ENCODE measurements around the gene SLC17A7.

Gene SLC17A7

GRCh38 chr19:49418511-49418910, 22.8 kb downstream of the SLC17A7 start:
- CTCF ChIA-PET, result interaction anchor here (0.5 to 4.5 kb wide), 6 partner anchors 7 to 55 kb away, joined by 3 to 28 read pairs (median 4); no protein-coding TSS in a partner anchor
- no peak overlapping the region for H3K27ac ChIP-seq (ENCODE audit: extremely low read depth, low read depth, low read length)
- POLR2A ChIA-PET, result interaction anchor here (0.7 kb wide), 1 partner anchor 799 kb away, joined by 3 read pairs; the partner anchor contains the start of genes RPL18 and SPHK2
- H3K4me3 ChIP-seq (ENCODE audit: low read depth, low read length), result no peak overlapping the region
- H3K36me3 ChIP-seq (ENCODE audit: control insufficient read depth in 2 of 2, insufficient read depth in 1 of 2, low read length in 2 of 2), result no peaks in the 10 kb centered on the region
- H3K9me3 ChIP-seq (ENCODE audit: control insufficient read depth, insufficient read depth, low read depth, low read length), result no peaks in the 10 kb centered on the region
- peaks cover 5% of the 10 kb centered on the region for H3K4me1 ChIP-seq (ENCODE audit: control insufficient read depth, insufficient read depth, low read length)
- TF ChIP-seq, protein P1, sequence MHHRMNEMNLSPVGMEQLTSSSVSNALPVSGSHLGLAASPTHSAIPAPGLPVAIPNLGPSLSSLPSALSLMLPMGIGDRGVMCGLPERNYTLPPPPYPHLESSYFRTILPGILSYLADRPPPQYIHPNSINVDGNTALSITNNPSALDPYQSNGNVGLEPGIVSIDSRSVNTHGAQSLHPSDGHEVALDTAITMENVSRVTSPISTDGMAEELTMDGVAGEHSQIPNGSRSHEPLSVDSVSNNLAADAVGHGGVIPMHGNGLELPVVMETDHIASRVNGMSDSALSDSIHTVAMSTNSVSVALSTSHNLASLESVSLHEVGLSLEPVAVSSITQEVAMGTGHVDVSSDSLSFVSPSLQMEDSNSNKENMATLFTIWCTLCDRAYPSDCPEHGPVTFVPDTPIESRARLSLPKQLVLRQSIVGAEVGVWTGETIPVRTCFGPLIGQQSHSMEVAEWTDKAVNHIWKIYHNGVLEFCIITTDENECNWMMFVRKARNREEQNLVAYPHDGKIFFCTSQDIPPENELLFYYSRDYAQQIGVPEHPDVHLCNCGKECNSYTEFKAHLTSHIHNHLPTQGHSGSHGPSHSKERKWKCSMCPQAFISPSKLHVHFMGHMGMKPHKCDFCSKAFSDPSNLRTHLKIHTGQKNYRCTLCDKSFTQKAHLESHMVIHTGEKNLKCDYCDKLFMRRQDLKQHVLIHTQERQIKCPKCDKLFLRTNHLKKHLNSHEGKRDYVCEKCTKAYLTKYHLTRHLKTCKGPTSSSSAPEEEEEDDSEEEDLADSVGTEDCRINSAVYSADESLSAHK (tag by site-specific recombination; IDR thresholded peaks at IDR 0.05), result no peak
- TF ChIP-seq ZNF664 (tag by site-specific recombination; IDR thresholded peaks at IDR 0.05) (no peak), ZNF624 (tag by site-specific recombination; IDR thresholded peaks at IDR 0.05) (no peak), ZNF155 (tag by site-specific recombination; IDR thresholded peaks at IDR 0.05) (no peak), GLI4 (tag by site-specific recombination; IDR thresholded peaks at IDR 0.05) (no peak), TRIM28 (IDR thresholded peaks at IDR 0.05; ENCODE audit: borderline replicate concordance, low read length) (no peak), GLIS2 (tag by site-specific recombination; IDR thresholded peaks at IDR 0.05) (no peak), MZF1 (tag by site-specific recombination; IDR thresholded peaks at IDR 0.05; ENCODE audit: borderline replicate concordance) (no peak), ZNF2 (tag by site-specific recombination; IDR thresholded peaks at IDR 0.05) (no peak), ZNF549 (tag by site-specific recombination; IDR thresholded peaks at IDR 0.05) (no peak), ZNF112 (tag by site-specific recombination; IDR thresholded peaks at IDR 0.05) (no peak), ZNF324 (tag by site-specific recombination; IDR thresholded peaks at IDR 0.05) (no peak), ZNF660 (tag by site-specific recombination; IDR thresholded peaks at IDR 0.05) (no peak), ZNF174 (tag by site-specific recombination; IDR thresholded peaks at IDR 0.05) (no peak), ZNF426 (tag by site-specific recombination; IDR thresholded peaks at IDR 0.05) (no peak), WT1 (tag by site-specific recombination; IDR thresholded peaks at IDR 0.05) (no peak), ZNF423 (tag by site-specific recombination; IDR thresholded peaks at IDR 0.05) (no peak), RBAK (tag by site-specific recombination; IDR thresholded peaks at IDR 0.05) (no peak)
- TF ChIP-seq, protein P2, sequence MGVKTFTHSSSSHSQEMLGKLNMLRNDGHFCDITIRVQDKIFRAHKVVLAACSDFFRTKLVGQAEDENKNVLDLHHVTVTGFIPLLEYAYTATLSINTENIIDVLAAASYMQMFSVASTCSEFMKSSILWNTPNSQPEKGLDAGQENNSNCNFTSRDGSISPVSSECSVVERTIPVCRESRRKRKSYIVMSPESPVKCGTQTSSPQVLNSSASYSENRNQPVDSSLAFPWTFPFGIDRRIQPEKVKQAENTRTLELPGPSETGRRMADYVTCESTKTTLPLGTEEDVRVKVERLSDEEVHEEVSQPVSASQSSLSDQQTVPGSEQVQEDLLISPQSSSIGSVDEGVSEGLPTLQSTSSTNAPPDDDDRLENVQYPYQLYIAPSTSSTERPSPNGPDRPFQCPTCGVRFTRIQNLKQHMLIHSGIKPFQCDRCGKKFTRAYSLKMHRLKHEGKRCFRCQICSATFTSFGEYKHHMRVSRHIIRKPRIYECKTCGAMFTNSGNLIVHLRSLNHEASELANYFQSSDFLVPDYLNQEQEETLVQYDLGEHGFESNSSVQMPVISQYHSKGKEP (tag by site-specific recombination; IDR thresholded peaks at IDR 0.05), result no peak
- TF ChIP-seq, protein P3, sequence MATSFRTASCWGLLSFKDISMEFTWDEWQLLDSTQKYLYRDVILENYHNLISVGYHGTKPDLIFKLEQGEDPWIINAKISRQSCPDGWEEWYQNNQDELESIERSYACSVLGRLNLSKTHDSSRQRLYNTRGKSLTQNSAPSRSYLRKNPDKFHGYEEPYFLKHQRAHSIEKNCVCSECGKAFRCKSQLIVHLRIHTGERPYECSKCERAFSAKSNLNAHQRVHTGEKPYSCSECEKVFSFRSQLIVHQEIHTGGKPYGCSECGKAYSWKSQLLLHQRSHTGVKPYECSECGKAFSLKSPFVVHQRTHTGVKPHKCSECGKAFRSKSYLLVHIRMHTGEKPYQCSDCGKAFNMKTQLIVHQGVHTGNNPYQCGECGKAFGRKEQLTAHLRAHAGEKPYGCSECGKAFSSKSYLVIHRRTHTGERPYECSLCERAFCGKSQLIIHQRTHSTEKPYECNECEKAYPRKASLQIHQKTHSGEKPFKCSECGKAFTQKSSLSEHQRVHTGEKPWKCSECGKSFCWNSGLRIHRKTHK (tag by site-specific recombination; IDR thresholded peaks at IDR 0.05), result no peak

DNA sequence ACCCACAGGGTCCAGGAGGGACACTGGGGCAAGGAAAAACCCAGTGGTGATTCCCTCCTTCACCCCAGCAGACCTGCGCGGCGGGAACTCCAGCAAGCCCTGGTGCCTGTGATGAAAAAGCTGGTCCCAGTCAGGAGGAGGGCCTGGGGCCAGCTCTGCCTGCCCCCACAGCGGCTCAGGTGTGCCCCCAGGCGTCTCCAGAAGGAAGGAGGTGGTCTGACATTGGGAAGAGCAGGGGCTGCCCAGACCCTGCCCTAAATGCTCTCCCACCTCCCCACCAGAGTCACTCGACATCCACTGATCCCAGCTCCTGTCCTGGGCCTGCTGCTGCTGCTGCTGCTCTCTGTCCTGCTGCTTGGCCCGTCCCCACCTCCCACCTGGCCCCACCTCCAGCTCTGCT, 24.2 kb downstream of the SLC17A7 start:
- no peak overlapping the region for H3K4me3 ChIP-seq (ENCODE audit: low read depth, low read length)
- no peak overlapping the region for H3K27ac ChIP-seq (ENCODE audit: extremely low read depth, low read depth, low read length)
- POLR2A ChIA-PET, result interaction anchor here (0.5 to 0.7 kb wide), 2 partner anchors 36 to 48 kb away, joined by 3 read pairs; partner anchors contain the start of gene ALDH16A1
- H3K9me3 ChIP-seq (ENCODE audit: control insufficient read depth, insufficient read depth, low read depth, low read length), result no peaks in the 10 kb centered on the region
- H3K4me1 ChIP-seq (ENCODE audit: control insufficient read depth, insufficient read depth, low read length), result no peaks in the 10 kb centered on the region
- CTCF ChIA-PET, result interaction anchor here (0.6 to 1.8 kb wide), 7 partner anchors 10 to 192 kb away, joined by 3 to 5 read pairs (median 3); no protein-coding TSS in a partner anchor
- H3K36me3 ChIP-seq (ENCODE audit: control insufficient read depth in 2 of 2, insufficient read depth in 1 of 2, low read length in 2 of 2), result no peaks in the 10 kb centered on the region
- TF ChIP-seq, protein P4, sequence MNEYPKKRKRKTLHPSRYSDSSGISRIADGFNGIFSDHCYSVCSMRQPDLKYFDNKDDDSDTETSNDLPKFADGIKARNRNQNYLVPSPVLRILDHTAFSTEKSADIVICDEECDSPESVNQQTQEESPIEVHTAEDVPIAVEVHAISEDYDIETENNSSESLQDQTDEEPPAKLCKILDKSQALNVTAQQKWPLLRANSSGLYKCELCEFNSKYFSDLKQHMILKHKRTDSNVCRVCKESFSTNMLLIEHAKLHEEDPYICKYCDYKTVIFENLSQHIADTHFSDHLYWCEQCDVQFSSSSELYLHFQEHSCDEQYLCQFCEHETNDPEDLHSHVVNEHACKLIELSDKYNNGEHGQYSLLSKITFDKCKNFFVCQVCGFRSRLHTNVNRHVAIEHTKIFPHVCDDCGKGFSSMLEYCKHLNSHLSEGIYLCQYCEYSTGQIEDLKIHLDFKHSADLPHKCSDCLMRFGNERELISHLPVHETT (tag by site-specific recombination; IDR thresholded peaks at IDR 0.05), result no peak
- TF ChIP-seq ZNF184 (tag by site-specific recombination; IDR thresholded peaks at IDR 0.05), result no peak
- no peak for TF ChIP-seq ZNF596 (tag by site-specific recombination; IDR thresholded peaks at IDR 0.05)
- TF ChIP-seq KLF16 (tag by site-specific recombination; IDR thresholded peaks at IDR 0.05), result no peak
- no peak for TF ChIP-seq ZNF660 (tag by site-specific recombination; IDR thresholded peaks at IDR 0.05)

Measured in HEK293 (cell line).